ENCODE data around the gene FADS6.

FADS6 gene

GRCh38 chr17:74856112-74856511 is 37.3 kb downstream of the FADS6 start:
- no peak for TF ChIP-seq CTCF (IDR thresholded peaks at IDR 0.05)
- H2AFZ ChIP-seq = no peak overlapping the region
- H3K9ac ChIP-seq = no peak overlapping the region
- H3K27me3 ChIP-seq (ENCODE audit: control insufficient read depth, insufficient read depth, low read length) = peaks cover 7% of the 10 kb centered on the region
- no peaks in the 10 kb centered on the region for H3K36me3 ChIP-seq (ENCODE audit: control insufficient read depth, insufficient read depth, low read length)
- H3K4me2 ChIP-seq (ENCODE audit: low read length) = no peak overlapping the region
- H3K9me3 ChIP-seq (ENCODE audit: control insufficient read depth, low read length) = no peaks in the 10 kb centered on the region
- no peaks in the 10 kb centered on the region for H3K79me2 ChIP-seq
- no peak overlapping the region for H3K27ac ChIP-seq
- no peaks in the 10 kb centered on the region for H3K4me1 ChIP-seq
- H3K4me3 ChIP-seq (ENCODE audit: low read depth, low read length) = no peak overlapping the region

GRCh38 chr17:74855323-74855722 is 38.1 kb downstream of the FADS6 start:
- no peaks in the 10 kb centered on the region for H3K79me2 ChIP-seq
- H3K4me2 ChIP-seq (ENCODE audit: low read length) = no peak overlapping the region
- H3K4me3 ChIP-seq (ENCODE audit: low read depth, low read length) = no peak overlapping the region
- H3K9ac ChIP-seq = no peak overlapping the region
- no peak for TF ChIP-seq CTCF (IDR thresholded peaks at IDR 0.05)
- H3K27ac ChIP-seq = no peak overlapping the region
- no peak overlapping the region for H2AFZ ChIP-seq
- peaks cover 3% of the 10 kb centered on the region for H3K27me3 ChIP-seq (ENCODE audit: control insufficient read depth, insufficient read depth, low read length)
- no peaks in the 10 kb centered on the region for H3K36me3 ChIP-seq (ENCODE audit: control insufficient read depth, insufficient read depth, low read length)
- H3K9me3 ChIP-seq (ENCODE audit: control insufficient read depth, low read length) = no peaks in the 10 kb centered on the region
- no peaks in the 10 kb centered on the region for H3K4me1 ChIP-seq

- Histone ChIP-seq H3K79me2 (no peaks in the 10 kb centered on the region), H3K27me3 (ENCODE audit: control insufficient read depth, insufficient read depth, low read length) (no peaks in the 10 kb centered on the region), H3K4me2 (ENCODE audit: low read length) (no peak overlapping the region), H3K36me3 (ENCODE audit: control insufficient read depth, insufficient read depth, low read length) (no peaks in the 10 kb centered on the region), H3K27ac (no peak overlapping the region), H2AFZ (no peak overlapping the region), H3K4me3 (ENCODE audit: low read depth, low read length) (no peak overlapping the region), H3K4me1 (no peaks in the 10 kb centered on the region), H3K9me3 (ENCODE audit: control insufficient read depth, low read length) (no peaks in the 10 kb centered on the region), H3K9ac (no peak overlapping the region)
- TF ChIP-seq CTCF (IDR thresholded peaks at IDR 0.05) = no peak
These were observed 38.6 kb downstream of the FADS6 start for GRCh38 chr17:74854792-74855191.

- Histone ChIP-seq H3K27me3 (ENCODE audit: control insufficient read depth, insufficient read depth, low read length) (no peaks in the 10 kb centered on the region), H3K36me3 (ENCODE audit: control insufficient read depth, insufficient read depth, low read length) (no peaks in the 10 kb centered on the region), H3K4me2 (ENCODE audit: low read length) (no peak overlapping the region), H3K4me1 (no peaks in the 10 kb centered on the region), H3K79me2 (no peaks in the 10 kb centered on the region), H3K9me3 (ENCODE audit: control insufficient read depth, low read length) (no peaks in the 10 kb centered on the region), H3K9ac (no peak overlapping the region), H3K4me3 (ENCODE audit: low read depth, low read length) (no peak overlapping the region), H3K27ac (no peak overlapping the region), H2AFZ (no peak overlapping the region)
- TF ChIP-seq CTCF (IDR thresholded peaks at IDR 0.05) = no peak
These were observed 39.8 kb downstream of the FADS6 start for GRCh38 chr17:74853669-74854068.

GRCh38 chr17:74853048-74853397 is 40.4 kb downstream of the FADS6 start:
- TF ChIP-seq CTCF (IDR thresholded peaks at IDR 0.05) = no peak
- Histone ChIP-seq H3K27ac (no peak overlapping the region), H3K4me3 (ENCODE audit: low read depth, low read length) (no peak overlapping the region)

More at GRCh38 chr17:74853048-74853397, 40.4 kb downstream of the FADS6 start:
- Histone ChIP-seq H3K4me2 (ENCODE audit: low read length) (no peak overlapping the region), H3K4me1 (no peaks in the 10 kb centered on the region), H3K27me3 (ENCODE audit: control insufficient read depth, insufficient read depth, low read length) (no peaks in the 10 kb centered on the region), H3K9ac (no peak overlapping the region), H2AFZ (no peak overlapping the region), H3K36me3 (ENCODE audit: control insufficient read depth, insufficient read depth, low read length) (no peaks in the 10 kb centered on the region), H3K9me3 (ENCODE audit: control insufficient read depth, low read length) (no peaks in the 10 kb centered on the region), H3K79me2 (no peaks in the 10 kb centered on the region)
